OCI-LY3 (cell line): Measurements from ENCODE around the gene ABCD1.

Source experiments
- H2AFZ ChIP-seq: fragments of 200-600, 300-600 bp; shearing (Covaris generic); 2 replicates; pipeline ENCODE4 v1.6.0; 2014; ENCODE audit warnings: antibody characterized with exemption, low read depth, low read length
- H3K27ac ChIP-seq: fragments of 200-600, 300-600 bp; sonication (generic); 2 replicates; pipeline ENCODE4 v1.5.1; 2014; ENCODE audit warnings: mild to moderate bottlenecking, low read length, moderate library complexity, mixed read lengths
- H3K27me3 ChIP-seq: fragments of 200-600, 300-600 bp; sonication (generic); 2 replicates; pipeline ENCODE4 v1.6.1; 2014; ENCODE audit warnings: low read depth, low read length, mixed read lengths
- H3K36me3 ChIP-seq: fragments of 200-600, 300-600 bp; sonication (generic); replicated peaks from 2 replicates; pipeline ENCODE3; 2014; ENCODE audit warnings: low read depth, low read length, mixed read lengths
- H3K4me1 ChIP-seq: fragments of 300-600, 200-600 bp; sonication (generic); 2 replicates; pipeline ENCODE4 v1.6.1; 2014; ENCODE audit warnings: low read length, mixed read lengths
- H3K4me2 ChIP-seq: fragments of 200-600, 300-600 bp; sonication (generic); 2 replicates; pipeline ENCODE4 v1.6.1; 2014; ENCODE audit warnings: low read length, mixed read lengths
- H3K4me3 ChIP-seq: fragments of 300-600, 200-600 bp; sonication (generic); 2 replicates; pipeline ENCODE4 v1.5.1; 2014; ENCODE audit warnings: antibody characterized with exemption, mild to moderate bottlenecking, low read length, moderate library complexity
- H3K79me2 ChIP-seq: fragments of 300-600, 200-600 bp; shearing (Covaris generic); 2 replicates; pipeline ENCODE4 v1.6.1; 2014; ENCODE audit warnings: mild to moderate bottlenecking, low read length, mixed read lengths
- H3K9ac ChIP-seq: fragments of 300-600, 200-600 bp; shearing (Covaris generic); 2 replicates; pipeline ENCODE4 v1.6.0; 2014; ENCODE audit warnings: mild to moderate bottlenecking, low read length, moderate library complexity
- H3K9me3 ChIP-seq: fragments of 200-600, 300-600 bp; shearing (Covaris generic); 2 replicates; pipeline ENCODE4 v1.6.1; 2014; ENCODE audit warnings: low read length, mixed read lengths; ENCODE audit not compliant: insufficient read depth
- H4K20me1 ChIP-seq: fragments of 200-600, 300-600 bp; sonication (generic); 2 replicates; pipeline ENCODE4 v1.6.1; 2016; ENCODE audit warnings: low read length, mixed read lengths; ENCODE audit not compliant: insufficient read depth
- EZH2phosphoT487 ChIP-seq: fragments of 200-600 bp; shearing (Covaris generic); IDR thresholded peaks from 2 replicates; pipeline ENCODE4 v1.6.1; 2018; ENCODE audit warnings: antibody characterized with exemption, mixed run types, low read depth
- TF ChIP-seq, protein P1 (sequence below): fragments of 200-600, 300-600 bp; sonication (generic); IDR thresholded peaks from 2 replicates; pipeline ENCODE4 v1.5.1; 2014; ENCODE audit warnings: antibody characterized with exemption, low read length, low read depth

ABCD1 gene

GRCh38 chrX:153736071-153736820 lies 11.6 kb downstream of the ABCD1 start:
- Histone ChIP-seq H3K4me2 (no peak overlapping the region), H2AFZ (no peak overlapping the region), H3K36me3 (peaks cover 14% of the 10 kb centered on the region), H3K27me3 (no peaks in the 10 kb centered on the region), H3K4me3 (no peak overlapping the region), H3K9me3 (no peaks in the 10 kb centered on the region), H4K20me1 (0 out of 2 replicates have a peak, but pooled peaks cover 2% of the 10 kb centered on the region), H3K4me1 (peaks cover 7% of the 10 kb centered on the region), H3K27ac (no peak overlapping the region), H3K9ac (no peak overlapping the region), H3K79me2 (no peaks in the 10 kb centered on the region)
- no peak for TF ChIP-seq EZH2phosphoT487
- TF ChIP-seq, protein P1, sequence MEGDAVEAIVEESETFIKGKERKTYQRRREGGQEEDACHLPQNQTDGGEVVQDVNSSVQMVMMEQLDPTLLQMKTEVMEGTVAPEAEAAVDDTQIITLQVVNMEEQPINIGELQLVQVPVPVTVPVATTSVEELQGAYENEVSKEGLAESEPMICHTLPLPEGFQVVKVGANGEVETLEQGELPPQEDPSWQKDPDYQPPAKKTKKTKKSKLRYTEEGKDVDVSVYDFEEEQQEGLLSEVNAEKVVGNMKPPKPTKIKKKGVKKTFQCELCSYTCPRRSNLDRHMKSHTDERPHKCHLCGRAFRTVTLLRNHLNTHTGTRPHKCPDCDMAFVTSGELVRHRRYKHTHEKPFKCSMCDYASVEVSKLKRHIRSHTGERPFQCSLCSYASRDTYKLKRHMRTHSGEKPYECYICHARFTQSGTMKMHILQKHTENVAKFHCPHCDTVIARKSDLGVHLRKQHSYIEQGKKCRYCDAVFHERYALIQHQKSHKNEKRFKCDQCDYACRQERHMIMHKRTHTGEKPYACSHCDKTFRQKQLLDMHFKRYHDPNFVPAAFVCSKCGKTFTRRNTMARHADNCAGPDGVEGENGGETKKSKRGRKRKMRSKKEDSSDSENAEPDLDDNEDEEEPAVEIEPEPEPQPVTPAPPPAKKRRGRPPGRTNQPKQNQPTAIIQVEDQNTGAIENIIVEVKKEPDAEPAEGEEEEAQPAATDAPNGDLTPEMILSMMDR: no peak

GRCh38 chrX:153736871-153737441 lies 12.3 kb downstream of the ABCD1 start:
- H3K36me3 ChIP-seq: peaks cover 6% of the 10 kb centered on the region
- H2AFZ ChIP-seq: no peak overlapping the region
- no peak overlapping the region for H3K4me2 ChIP-seq
- peaks cover 7% of the 10 kb centered on the region for H3K4me1 ChIP-seq
- H3K27me3 ChIP-seq: no peaks in the 10 kb centered on the region
- H3K9me3 ChIP-seq: no peaks in the 10 kb centered on the region
- TF ChIP-seq EZH2phosphoT487: no peak
- TF ChIP-seq, protein P1: no peak
- no peak overlapping the region for H3K27ac ChIP-seq
- H3K4me3 ChIP-seq: no peak overlapping the region
- no peak overlapping the region for H3K9ac ChIP-seq
- 0 out of 2 replicates have a peak, but pooled peaks cover 2% of the 10 kb centered on the region for H4K20me1 ChIP-seq
- H3K79me2 ChIP-seq: no peaks in the 10 kb centered on the region

GRCh38 chrX:153738056-153738605 lies 13.5 kb downstream of the ABCD1 start:
- Histone ChIP-seq H3K4me3 (no peak overlapping the region), H2AFZ (no peak overlapping the region), H3K36me3 (peaks cover 3% of the 10 kb centered on the region), H3K79me2 (no peaks in the 10 kb centered on the region), H3K4me1 (peaks cover 7% of the 10 kb centered on the region), H4K20me1 (0 out of 2 replicates have a peak, but pooled peaks cover 2% of the 10 kb centered on the region), H3K4me2 (no peak overlapping the region), H3K27ac (no peak overlapping the region), H3K9ac (no peak overlapping the region), H3K9me3 (no peaks in the 10 kb centered on the region), H3K27me3 (no peaks in the 10 kb centered on the region)
- TF ChIP-seq, protein P1: no peak
- TF ChIP-seq EZH2phosphoT487: no peak
